Duodenal mucosa (tissue), 2 donors: Measurements from ENCODE around the gene ADAMTS2.

Source experiments
- H3K27ac ChIP-seq: one replicate; pipeline ENCODE4 v1.7.0; 2013; ENCODE audit warnings: low read depth, low read length
- H3K27me3 ChIP-seq, 2 donors: one replicate each; pipeline ENCODE4 v1.7.0; 2013; ENCODE audit warnings: low read length in 2 of 2, control low read depth in 1 of 2; ENCODE audit not compliant: insufficient read depth in 2 of 2, control insufficient read depth in 1 of 2
- H3K36me3 ChIP-seq, 2 donors: one replicate each; pipeline ENCODE4 v1.7.0; 2013; ENCODE audit warnings: low read length in 2 of 2, control low read depth in 1 of 2; ENCODE audit not compliant: insufficient read depth in 2 of 2, control insufficient read depth in 1 of 2
- H3K4me1 ChIP-seq, 2 donors: one replicate each; pipeline ENCODE4 v1.7.0; 2013; ENCODE audit warnings: low read length in 2 of 2, control low read depth in 1 of 2; ENCODE audit not compliant: insufficient read depth in 2 of 2, control insufficient read depth in 1 of 2
- H3K4me3 ChIP-seq, 2 donors: one replicate each; pipeline ENCODE4 v1.7.0; 2013; ENCODE audit warnings: low read length in 2 of 2, low read depth in 1 of 2
- H3K9ac ChIP-seq, 2 donors: one replicate each; pipeline ENCODE4 v1.7.0; 2013; ENCODE audit warnings: low read length in 2 of 2, low read depth in 1 of 2
- H3K9me3 ChIP-seq, 2 donors: one replicate each; pipeline ENCODE4 v1.7.0; 2013; ENCODE audit warnings: low read length in 2 of 2, control low read depth in 1 of 2; ENCODE audit not compliant: control insufficient read depth in 1 of 2

Gene ADAMTS2

DNA sequence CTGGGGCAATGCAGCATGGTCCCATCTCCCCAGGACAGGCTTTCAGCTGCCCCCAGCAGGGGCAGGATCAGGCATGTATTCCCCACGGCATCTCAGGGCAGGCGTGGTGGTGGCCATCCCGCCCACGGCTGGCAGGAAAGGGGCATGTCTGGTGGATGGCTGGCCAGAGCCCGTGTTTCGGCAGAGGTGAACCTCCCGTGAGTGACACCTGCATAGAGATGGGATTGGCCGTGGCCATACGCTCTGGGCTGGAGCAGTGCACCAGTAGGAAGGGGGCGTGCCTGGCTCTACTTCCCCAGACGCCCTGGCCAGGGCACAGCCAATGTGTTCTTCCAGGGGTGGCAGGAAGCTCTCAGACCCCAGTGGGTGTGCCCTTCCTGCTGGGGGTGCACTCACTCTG, 146.0 kb downstream of the ADAMTS2 start:
- no peak overlapping the region for H3K27ac ChIP-seq
- no peaks in the 10 kb centered on the region for H3K36me3 ChIP-seq
- no peak overlapping the region for H3K4me3 ChIP-seq
- H3K9ac ChIP-seq: no peak overlapping the region
- H3K27me3 ChIP-seq: no peaks in the 10 kb centered on the region
- no peaks in the 10 kb centered on the region for H3K4me1 ChIP-seq
- no peaks in the 10 kb centered on the region for H3K9me3 ChIP-seq

DNA sequence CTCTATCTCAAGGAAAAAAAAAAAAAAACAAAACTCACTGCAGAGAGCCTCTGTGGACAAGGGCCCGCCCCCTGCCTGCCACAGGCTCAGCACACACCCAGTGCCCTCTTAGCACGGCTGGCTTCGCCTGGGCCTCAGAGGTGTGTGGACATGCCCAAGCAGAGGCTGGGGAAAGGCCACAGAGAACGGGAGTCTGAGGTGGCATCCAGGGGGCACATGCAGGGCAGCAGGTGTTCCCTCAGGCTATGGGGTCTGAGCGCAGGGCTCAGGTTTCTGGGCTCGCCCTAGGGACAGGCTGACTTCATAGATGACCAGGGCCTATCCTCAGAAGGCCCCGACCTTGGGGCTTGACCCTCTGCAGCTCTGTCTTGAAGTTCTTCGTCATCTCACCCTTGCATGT, 146.4 kb downstream of the ADAMTS2 start:
- H3K27me3 ChIP-seq: no peaks in the 10 kb centered on the region
- H3K27ac ChIP-seq: no peak overlapping the region
- no peaks in the 10 kb centered on the region for H3K4me1 ChIP-seq
- no peaks in the 10 kb centered on the region for H3K9me3 ChIP-seq
- H3K36me3 ChIP-seq: no peaks in the 10 kb centered on the region
- no peak overlapping the region for H3K9ac ChIP-seq
- H3K4me3 ChIP-seq: no peak overlapping the region

DNA sequence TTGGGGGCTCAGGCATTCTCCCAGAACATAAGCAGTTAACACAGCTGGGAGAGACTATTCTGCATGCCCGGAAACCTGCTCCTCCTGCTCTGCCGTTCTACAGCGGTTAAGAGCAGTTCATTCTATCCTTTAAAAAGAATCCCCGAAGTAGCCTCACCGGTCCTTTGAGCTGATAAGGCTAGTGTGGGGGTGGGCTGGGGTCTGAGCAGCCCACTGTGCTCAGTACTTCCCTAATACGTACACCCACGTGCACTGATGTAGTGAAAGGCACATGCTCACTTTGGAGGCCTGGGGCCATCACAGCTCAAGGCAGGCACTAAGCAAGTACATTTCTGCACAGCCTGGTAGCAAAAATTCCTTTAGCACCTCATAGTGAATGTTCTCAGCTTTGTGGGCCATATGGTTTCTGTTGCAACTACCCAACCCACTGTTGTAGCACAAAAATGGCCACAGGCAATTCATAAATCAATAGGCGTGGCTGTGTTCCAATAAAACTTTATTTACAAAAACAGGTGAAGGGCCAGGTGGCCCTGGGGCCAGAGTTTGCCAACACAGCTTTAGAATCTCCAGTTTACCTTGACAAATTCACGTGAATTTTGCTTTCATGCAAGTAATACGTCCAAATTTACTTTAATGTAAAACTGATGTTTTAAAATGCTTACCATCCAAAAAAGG, 148.7 kb downstream of the ADAMTS2 start:
- Histone ChIP-seq H3K36me3 (no peaks in the 10 kb centered on the region), H3K9ac (no peak overlapping the region), H3K4me1 (no peaks in the 10 kb centered on the region), H3K27ac (no peak overlapping the region), H3K9me3 (no peaks in the 10 kb centered on the region), H3K4me3 (no peak overlapping the region), H3K27me3 (no peaks in the 10 kb centered on the region)

DNA sequence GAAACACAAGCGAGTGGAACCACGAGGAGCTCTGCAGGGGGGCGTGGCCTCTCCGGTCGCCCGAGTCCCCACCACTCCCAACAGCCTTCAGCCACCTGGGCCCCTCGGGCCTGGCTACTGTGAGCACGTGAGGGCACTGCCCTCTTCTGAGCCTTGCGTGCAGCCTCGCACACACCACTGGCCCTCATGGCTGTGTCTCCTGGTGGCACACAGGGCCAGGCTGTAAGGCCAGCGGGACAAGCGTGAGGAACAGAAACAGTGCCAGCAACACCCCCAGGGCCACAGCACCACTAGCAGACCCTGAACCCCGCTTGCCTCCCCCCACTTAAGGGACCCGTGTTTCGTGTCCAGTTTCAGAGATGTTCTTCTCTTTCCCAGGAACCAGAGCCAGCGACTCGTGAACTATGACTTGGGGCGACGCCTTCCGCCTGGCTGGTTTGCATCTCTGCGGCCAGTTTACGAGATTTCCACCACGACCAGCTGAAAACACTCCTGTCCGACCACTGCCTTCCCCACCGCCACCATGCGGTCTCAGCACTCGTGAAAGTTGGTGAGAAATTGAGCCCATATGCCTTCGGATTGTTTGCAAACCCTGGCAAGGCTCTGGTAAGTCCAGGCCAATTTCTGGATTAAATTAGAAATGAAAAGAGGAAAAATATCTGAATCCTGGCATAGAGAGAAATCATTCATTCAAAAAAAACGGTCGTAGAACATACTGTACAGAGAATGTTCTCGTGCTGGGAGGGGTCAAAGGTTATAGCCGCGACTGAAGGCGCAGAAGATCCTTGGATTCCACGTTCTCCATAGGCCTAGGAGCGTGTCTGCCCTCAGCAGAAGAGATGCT, 149.5 kb downstream of the ADAMTS2 start:
- H3K9me3 ChIP-seq: no peaks in the 10 kb centered on the region
- no peak overlapping the region for H3K9ac ChIP-seq
- no peaks in the 10 kb centered on the region for H3K27me3 ChIP-seq
- no peak overlapping the region for H3K27ac ChIP-seq
- no peak overlapping the region for H3K4me3 ChIP-seq
- H3K36me3 ChIP-seq: no peaks in the 10 kb centered on the region
- H3K4me1 ChIP-seq: no peaks in the 10 kb centered on the region

DNA sequence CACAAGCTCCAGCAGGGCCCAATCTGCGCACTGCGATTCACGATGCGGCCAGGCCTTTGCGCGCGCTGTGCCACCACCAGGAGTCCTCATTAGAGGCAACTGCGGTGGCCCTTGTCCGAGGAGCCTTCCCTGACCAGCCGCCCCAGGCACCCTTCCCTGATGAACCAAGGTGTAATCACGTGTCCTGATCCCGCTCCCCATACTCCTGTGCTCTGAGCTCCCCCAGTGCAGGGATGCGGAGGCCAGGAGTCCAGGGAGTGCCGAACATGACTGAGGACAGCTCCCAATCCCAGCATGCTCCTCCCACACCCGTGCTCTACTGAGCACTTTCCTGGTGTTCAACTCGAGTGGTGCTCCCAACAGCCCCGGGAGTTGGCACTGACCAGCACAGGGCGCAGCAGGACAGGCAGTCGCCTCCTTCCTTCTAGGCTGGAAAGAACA, 150.3 kb downstream of the ADAMTS2 start:
- H3K9ac ChIP-seq: no peak overlapping the region
- no peaks in the 10 kb centered on the region for H3K27me3 ChIP-seq
- no peak overlapping the region for H3K27ac ChIP-seq
- no peaks in the 10 kb centered on the region for H3K36me3 ChIP-seq
- no peaks in the 10 kb centered on the region for H3K4me1 ChIP-seq
- no peak overlapping the region for H3K4me3 ChIP-seq
- no peaks in the 10 kb centered on the region for H3K9me3 ChIP-seq

DNA sequence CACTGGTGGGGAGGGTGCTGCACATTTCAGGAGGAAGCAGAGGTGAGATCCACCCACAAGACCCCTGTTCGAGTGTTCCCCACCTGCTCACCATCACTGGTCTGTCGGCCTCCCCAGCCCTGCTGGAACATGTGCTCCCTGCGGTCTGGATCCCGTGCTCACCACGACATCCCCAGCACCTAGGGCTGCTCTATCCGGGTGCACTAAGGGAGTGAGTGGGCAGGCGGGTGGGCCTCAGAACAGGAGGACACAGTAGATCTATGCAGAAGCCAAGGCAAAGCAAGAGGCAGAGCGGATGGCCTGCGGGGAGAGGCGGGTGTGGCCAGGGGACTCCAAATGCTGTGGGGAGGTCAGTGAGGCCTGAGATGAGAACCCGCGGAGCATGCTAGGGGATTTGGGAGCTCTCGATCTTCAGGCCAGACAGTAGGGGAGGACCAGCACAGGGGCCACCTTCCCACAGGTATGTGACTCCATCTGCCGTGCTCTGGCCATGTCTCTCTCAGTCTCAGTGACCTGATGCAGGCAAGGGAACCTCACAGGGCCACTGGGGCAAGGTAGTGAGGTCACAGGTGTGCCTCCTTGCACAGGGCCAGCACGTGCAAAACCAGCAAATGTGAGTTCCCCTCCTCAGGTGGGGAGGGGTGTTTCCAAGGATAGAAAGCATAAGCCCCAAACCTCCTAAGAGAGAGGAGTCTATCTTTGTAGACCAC, 150.9 kb downstream of the ADAMTS2 start:
- H3K36me3 ChIP-seq: no peaks in the 10 kb centered on the region
- H3K27ac ChIP-seq: no peak overlapping the region
- no peaks in the 10 kb centered on the region for H3K9me3 ChIP-seq
- no peaks in the 10 kb centered on the region for H3K27me3 ChIP-seq
- H3K9ac ChIP-seq: no peak overlapping the region
- no peaks in the 10 kb centered on the region for H3K4me1 ChIP-seq
- H3K4me3 ChIP-seq: no peak overlapping the region

DNA sequence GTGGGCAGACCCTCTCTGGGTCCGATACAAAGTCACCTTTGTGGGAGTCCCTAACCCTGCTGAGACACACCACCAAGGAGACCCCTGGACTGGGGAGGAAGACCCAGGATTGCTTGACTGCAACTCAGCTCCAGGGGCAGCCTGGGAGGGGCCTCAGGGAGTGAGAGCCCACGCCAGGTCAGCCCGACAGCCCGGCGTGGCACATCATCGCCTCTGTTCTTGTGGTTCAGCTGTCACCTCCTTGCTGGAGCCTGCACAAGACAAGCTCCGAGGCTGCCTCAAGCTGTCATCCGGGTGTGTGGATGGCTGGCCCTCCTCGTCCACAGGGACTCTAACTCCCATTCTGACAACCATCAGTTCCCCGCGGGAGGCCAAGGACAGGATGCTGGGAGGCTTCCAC, 151.5 kb downstream of the ADAMTS2 start:
- Histone ChIP-seq H3K27ac (no peak overlapping the region), H3K4me1 (no peaks in the 10 kb centered on the region)

DNA sequence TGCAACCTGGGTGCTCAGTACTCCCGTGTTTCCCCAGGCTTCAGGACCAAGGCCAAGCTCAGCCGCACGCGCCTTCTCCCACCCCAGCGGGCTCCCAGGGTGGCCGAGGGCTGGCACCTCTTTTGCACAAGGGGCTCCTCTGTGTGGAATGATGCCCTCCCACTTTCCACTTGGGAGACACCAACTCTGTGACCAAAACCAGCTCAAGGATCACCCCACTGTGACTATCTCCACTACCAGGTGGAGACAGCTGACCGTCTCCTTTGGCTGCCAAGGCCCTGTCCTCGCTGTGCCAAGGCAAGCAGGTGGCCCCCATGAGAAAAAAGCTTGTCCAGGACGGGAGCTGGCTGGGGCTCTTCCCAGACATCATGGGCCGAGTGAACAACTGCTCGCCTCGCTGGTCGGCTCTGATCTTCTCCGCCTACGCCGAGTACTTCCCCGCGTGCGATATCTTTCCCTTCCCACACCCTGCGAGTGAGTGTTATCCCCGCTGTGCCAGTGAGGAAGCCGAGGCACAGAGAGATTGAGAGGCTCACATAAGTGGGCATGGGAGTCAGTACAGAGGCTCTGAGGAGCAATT, 152.3 kb downstream of the ADAMTS2 start:
- Histone ChIP-seq H3K9ac (no peak overlapping the region), H3K27ac (no peak overlapping the region), H3K36me3 (no peaks in the 10 kb centered on the region), H3K9me3 (no peaks in the 10 kb centered on the region), H3K4me3 (no peak overlapping the region), H3K4me1 (no peaks in the 10 kb centered on the region), H3K27me3 (no peaks in the 10 kb centered on the region)

More for the DNA sequence above, 151.5 kb downstream of the ADAMTS2 start:
- H3K27me3 ChIP-seq: no peaks in the 10 kb centered on the region
- H3K4me3 ChIP-seq: no peak overlapping the region
- H3K36me3 ChIP-seq: no peaks in the 10 kb centered on the region
- H3K9ac ChIP-seq: no peak overlapping the region
- no peaks in the 10 kb centered on the region for H3K9me3 ChIP-seq

DNA sequence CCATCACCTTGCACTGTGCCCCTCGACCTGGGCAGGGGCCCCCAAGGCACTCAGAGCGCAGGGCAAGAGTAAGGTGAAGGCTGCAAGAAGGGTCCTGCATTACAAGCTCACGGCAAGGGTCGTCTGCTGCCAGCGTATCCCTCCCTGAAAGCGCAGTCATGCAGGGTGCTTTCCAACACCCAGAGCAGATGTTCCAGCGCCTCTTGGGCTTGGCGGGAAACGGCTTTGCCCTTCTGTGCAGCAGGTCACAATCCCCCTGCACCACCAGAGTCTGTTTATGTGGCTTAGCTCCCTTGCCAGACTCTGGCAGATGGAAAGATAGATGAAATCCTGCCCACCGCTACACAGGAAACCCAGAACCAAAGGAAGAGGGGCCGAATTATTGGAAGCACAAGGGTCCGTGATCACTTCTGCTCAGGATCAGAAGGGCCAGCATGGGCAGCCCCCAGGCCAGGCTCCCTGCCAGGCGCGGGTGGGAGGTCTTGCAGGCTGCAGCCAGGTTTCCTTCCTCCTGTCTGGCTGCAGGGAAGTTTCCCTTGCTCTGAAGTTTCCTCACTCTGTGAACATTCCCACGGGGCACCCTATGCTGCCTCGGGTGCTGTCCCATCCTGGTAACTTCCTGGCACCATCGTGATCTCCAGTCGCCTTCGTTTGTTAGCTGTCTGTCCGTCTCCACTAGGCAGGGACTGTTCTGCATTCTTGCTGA, 152.9 kb downstream of the ADAMTS2 start:
- Histone ChIP-seq H3K4me1 (no peaks in the 10 kb centered on the region), H3K36me3 (no peaks in the 10 kb centered on the region), H3K27me3 (no peaks in the 10 kb centered on the region), H3K9ac (no peak overlapping the region), H3K4me3 (no peak overlapping the region), H3K9me3 (no peaks in the 10 kb centered on the region), H3K27ac (no peak overlapping the region)
